GM19395 (cell line): ENCODE results near the gene SLC26A8.
"Not testable (repeated sequence)": the region's sequence is repeated elsewhere in the genome, so short reads cannot be mapped to it uniquely, and the experiment has no call there.

Experiments
- ATAC-seq: cut with Tn5 transposase; IDR thresholded peaks from one replicate; pipeline ENCODE4 v1.9.1; 2021; ENCODE audit warnings: mild to moderate bottlenecking, moderate library complexity; ENCODE audit not compliant: unreplicated experiment

Gene SLC26A8

DNA sequence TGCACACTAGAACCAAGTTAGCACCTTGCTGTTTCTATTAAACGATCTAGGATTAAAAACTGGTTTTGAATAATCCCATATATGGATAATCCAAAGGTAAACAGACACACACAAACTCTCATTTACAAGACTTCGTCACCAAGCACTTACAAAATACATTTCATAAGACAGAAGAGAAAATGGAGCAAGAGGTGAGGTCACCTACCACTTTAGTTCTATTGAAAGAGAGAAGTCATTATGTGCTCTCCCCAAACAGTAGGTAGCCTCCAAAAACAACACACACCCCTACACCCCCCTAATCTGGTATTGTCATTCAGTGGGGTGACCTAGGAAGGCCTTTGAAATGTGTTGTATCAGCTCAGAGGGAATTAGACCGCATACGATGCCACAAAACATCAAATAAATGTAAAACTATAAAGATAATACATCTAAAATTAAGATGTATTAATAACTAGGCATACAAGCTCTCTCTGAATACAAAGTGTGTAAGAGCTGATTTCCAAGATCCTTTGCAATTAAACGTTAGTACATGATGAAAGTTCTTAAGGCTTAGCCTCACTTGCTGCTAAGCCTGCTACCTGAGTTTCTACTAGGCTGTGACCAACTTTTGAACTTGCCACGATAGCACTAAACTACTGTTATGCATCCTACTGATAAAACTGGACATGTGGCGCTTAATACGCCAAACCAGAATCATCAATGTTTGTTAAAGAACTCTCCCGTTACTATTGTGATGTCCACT lies 105.2 kb downstream of the SLC26A8 start:
- no peak for ATAC-seq

DNA sequence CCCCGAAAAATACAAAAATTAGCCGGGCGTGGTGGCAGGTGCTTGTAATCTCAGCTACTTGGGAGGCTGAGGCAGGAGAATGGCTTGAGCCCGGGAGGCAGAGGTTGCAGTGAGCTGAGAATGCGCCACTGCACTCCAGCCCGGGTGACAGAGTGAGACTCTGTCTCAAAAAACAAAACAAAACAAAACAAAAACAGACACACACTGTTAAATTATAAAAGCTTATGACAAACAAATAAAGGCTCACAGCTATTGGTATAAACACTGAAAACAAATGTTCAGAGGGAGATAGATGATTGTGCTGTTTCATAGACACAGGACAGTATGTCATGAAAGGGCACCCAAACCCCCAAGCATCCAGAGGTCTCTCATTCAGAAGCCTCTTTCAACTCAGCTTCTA lies 107.5 kb downstream of the SLC26A8 start:
- not testable (repeated sequence) for ATAC-seq

DNA sequence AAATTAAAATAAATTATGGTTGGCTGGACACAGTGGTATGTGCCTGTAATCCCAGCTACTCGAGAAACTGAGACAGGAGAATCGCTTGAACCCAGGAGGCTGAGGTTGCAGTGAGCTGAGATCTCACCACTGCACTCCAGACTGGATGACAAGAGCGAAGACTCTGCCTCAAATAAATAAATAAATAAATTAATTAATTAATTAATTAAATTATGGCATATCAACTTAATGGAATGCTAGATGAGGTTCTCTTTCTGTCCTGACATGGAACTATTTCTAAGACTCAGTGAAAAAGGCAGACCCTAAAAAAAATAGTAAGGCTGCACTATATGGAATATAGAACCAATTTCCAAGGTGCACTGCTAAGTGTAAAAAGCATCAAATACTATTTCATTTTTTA lies 108.4 kb downstream of the SLC26A8 start:
- ATAC-seq: no peak

DNA sequence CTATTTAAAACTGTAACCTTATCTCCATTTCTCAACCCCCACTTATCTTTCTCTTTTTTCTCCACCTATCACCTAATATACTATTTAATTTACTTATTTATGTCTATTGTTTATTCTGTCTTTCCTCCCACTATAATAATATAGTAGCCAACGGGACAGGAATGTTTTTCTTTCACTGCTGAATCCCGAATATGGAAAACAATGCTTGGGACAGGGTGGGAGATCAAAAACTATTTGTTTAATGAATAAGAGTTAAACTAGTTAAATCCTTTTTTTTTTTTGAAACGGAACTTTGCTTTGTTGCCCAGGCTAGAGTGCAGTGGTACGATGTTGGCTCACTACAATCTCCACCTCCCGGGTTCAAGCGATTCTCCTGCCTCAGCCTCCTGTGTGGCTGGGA lies 109.9 kb downstream of the SLC26A8 start:
- ATAC-seq: no peak

DNA sequence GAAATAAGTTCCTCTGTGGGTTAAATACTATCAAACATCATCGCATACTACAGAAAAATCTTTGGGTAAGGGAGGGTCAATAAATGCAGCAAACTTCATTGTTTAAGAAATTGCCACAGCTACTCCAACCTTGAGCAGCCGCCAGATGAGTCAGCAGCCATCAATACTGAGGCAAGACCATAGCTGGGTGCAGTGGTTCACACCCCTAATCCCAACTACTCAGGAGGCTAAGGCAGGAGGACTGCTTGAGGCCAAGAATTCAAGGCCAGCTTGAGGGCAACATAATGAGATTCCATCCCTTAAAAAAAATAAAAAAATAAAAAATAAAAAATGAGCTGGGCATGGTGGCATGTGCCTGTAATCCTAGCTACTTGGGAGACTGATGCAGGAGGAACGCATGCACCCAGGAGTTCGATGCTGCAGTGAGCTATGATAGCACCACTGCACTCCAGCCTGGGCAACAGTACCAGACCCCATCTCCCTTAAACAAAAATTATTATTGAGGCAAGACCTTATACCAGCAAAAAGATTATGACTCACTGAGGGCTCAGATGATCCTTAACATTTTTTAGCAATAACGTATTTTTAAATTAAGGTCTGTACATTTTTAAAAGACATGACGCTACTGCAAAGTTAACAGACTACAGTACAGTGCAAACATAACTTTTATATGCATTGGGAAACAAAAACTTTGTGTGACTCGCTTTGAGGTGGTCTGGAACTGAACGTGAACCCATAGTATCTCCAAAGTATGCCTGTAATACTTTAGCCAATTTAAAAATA lies 112.4 kb downstream of the SLC26A8 start:
- ATAC-seq: no peak

DNA sequence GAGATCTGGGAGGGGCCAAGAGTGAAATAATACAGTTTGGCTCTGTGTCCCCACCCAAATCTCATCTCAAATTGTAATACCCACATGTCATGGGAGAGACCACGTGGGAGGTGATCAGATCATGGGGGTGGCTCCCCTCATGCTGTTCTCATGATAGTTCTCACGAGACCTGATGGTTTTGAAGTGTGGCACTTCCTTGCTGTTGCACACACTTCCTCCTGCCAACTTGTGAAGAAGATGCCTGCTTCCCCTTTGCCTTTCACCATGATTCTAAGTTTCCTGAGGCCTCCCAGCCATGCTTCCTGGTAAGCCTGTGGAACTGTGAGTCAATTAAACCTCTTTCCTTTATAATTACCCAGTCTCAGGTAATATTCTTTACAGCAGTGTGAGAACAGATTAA lies 114.9 kb downstream of the SLC26A8 start:
- ATAC-seq: not testable (repeated sequence)

DNA sequence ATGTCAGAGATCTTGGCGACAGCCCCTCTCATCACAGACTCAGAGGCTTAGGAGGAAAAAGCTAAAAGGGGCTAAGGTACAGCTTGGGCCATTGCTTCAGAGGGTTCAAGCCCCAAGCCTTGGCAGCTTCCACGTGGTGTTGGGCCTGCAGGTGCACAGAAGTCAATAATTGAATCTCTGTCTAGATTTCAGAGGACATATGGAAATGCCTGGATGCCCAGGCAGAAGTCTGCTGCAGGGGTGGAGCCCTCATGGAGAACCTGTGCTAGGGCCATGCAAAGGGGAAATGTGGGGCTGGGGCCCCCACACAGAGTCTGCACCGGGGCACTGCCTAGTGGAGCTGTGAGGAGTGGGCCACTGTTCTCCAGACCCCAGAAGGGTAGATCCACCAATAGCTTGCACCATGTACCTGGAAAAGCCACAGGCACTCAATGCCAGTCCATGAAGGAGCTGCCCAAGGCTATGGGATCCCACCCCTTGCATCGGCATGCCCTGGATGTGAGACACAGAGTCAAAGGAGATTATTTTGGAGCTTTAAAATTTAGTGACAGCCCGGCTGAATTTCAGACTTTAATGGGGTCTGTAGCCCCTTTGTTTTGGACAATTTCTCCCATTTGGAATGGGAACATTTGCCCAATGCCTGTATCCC lies 115.6 kb downstream of the SLC26A8 start:
- ATAC-seq: not testable (repeated sequence)

DNA sequence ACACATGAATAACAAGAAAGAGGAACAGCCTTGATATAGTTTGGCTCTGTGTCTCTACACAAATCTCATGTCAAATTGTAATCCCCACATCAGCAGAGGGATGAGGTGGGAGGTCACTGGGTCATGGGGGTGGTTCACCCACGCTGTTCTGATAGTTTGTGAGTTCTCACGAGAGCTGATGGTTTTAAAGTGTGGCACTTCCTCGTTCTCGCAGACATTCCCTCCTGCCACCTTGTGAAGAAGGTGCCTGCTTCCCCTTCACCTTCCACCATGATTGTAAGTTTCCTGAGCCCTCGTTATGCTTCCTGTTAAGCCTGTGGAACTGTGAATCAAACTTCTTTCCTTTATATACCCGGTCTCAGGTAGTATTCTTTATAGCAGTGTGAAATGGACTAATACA lies 116.7 kb downstream of the SLC26A8 start:
- ATAC-seq: no peak

DNA sequence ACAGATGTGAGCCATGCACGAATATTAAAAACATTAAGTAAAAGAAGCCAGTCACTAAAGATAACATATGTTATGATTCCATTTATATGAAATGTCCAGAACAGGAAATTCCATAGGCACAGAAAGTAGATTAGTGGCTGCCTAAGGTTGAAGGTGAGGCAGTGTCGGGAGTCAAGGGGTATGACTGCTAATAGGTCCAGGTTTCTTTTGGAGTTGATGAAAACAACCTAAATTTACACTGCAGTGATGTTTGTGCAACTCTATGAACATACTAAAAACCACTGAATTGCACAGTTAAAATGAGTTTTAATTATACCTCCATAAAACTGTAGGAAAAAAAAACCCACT lies 118.0 kb downstream of the SLC26A8 start:
- no peak for ATAC-seq

DNA sequence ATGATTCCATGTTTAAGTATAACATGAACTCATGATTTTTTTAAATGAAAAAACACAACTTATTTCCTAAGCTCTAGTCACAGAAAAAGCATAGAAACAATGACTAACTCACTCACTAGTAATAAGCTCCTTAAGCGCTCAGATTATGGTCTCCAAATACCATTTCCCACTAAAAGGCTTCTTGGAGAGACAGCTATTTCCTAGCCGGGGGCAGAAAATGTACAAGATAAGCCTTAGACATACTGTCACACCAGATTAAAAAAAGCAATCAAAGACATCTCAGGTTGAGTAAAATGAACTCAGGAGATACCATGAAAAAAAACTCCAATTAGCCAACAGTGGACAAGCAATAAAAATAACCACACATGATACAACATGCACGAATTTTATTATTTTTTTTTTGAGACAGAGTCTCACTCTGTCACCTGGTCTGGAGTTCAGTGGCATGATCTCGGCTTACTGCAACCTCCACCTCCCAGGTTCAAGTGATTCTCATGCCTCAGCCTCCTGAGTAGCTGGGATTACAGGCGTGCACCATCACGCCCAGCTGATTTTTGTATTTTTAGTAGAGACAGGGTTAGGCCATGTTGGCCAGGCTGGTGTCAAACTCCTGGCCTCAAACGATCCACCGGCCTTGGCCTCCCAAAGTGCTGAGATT lies 118.5 kb downstream of the SLC26A8 start:
- ATAC-seq: no peak

DNA sequence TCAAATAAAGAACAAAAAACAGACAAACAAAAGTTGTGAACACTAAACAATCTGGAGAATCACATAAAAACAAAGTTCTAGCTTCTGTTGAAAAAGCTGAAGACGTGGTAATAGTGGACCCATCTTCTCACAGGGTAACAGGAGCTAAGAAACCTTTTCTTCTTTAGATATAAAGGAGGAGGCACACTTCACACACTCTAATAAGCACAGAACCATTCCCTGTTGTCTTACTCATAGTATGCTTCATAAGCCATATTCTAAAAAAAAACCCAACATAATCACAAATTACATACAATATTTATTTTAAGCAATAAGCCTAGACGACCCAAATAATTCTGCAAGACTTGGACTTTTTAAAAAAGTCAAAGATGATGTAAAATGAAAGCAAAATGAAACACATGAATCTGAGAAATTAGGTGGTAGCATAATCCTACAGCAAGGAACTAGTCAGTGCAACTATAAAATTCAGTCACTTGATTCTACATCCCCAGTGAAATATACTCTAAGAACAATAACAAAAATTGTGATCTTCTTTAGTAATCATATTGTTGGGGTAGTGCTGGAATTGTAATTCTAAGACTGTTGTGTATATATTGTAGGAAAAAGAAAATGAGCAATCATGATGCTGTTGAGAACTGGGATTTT lies 119.2 kb downstream of the SLC26A8 start:
- ATAC-seq: no peak

DNA sequence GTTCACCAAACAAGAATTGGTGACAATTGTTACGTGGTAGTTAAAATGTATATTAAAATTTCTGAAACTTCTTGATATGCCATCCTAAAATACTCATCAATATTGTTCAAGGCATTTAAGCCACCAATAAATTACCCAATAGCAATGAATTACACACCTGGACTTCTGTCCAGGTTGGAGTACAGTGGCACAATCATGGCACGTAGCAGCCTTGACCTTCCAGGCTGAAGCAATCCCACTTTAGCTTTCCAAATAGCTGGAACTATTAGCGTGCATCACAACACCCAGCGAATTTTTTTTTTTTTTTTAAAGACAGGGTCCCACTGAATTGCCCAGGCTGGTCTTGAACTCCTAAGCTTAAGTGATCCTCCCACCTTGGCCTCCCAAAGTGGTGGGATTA lies 120.8 kb downstream of the SLC26A8 start:
- no peak for ATAC-seq

DNA sequence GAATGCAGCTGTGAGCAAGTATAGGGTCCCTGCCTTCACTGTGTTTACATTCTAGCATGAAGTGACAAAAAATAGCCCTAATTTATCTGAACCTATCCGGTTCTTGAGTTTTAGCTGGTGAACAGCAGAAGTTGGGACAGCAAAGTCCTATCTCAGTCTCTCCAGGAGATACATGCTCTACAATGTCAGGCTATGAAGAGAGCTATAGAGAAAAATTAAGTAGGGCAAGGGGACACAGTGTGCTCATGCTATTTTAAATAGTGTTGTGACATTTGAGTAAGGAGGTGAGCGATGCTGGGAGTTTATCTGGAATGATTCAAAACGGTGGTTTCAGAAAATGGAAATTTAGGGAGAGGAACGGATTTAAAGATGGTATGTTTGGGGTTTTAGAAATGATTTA lies 124.0 kb downstream of the SLC26A8 start:
- ATAC-seq: no peak

DNA sequence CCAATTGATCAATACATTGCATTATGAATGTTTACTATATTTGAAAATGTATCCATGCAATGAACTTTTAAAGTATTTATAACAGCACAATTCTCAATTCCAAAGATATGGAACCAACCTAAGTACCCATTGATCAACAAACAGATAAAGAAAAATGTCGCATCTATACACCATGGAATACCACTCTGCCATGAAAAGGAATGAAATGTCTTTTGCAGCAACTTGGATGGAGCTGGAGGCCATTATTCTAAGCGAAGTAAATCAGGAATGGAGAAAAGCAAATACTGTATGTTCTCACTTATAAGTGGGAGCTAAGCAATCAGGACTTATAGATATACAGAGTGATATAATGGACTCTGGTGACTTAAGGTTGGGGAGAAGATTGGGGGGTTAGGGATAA lies 126.4 kb downstream of the SLC26A8 start:
- ATAC-seq: no peak

DNA sequence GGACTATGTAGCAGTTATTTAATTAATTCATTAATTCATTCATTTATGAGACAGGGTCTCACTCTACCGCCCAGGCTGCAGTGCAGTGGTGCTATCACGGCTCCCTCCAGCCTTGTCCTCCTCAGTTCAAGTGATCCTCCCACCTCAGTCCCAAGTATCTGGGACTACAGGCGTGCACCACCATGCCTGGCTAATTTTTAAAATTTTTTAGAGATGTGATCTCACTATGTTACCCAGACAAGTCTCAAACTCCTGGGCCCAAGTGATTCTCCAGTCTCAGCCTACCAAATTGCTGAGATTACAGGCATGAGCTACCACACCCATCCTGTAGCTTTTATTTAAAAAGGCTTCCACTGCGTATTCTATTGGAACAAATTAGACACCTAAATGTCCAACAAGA lies 127.0 kb downstream of the SLC26A8 start:
- no peak for ATAC-seq

DNA sequence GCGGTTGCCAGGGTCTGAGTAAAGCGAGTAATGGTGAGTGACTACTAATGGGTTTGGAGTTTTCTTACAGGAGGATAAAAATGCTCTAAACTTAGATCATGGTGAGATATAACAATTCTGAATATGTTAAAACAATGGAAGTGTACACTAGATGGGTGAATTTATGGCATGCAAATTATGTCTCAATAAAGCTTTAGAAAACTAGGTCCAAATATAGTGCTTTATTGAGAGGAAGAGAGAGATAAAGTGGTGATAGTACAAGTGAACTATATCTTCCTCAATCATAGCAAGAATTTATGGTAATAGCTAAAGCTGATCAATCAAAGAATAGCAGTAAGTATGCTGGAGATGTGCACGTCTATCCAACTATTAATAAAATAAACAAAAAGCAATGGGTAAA lies 127.4 kb downstream of the SLC26A8 start:
- no peak for ATAC-seq

DNA sequence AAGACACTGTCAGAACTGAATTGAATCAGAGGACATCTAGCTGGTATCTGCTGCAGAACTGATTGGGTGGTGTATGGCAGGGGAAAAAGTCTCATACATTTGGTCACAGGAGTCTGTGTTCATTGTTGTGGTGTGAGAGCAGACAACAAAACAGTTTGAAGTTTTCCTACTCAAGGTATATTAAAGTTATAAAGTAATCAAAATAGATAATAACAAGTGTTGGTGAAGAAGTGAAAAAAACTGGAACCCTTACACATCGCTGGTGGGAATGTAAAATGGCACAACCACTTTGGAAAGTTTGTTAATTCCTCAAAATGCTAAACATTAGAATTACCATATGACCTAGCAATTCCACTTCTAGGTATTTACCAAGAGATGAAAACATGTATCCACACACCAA lies 128.2 kb downstream of the SLC26A8 start:
- ATAC-seq: no peak

DNA sequence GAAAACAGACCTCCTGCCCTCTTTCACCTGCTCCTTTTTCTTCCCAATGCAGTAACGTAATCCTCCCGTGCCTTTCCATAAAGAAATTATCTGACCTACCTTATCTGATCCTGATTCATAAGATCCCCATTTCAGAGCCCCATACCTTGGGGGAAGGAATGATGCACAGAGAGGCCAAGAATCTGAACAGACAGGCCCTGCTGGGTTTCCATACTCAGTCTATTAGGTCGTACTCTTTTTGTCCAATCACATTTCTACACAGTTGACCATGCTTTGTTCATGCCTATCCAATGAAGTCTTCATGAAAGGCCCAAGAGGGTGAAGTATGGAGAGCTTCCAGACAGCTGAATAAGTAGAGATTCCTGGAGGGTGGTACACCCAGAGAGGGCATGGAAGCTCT lies 128.9 kb downstream of the SLC26A8 start:
- no peak for ATAC-seq

DNA sequence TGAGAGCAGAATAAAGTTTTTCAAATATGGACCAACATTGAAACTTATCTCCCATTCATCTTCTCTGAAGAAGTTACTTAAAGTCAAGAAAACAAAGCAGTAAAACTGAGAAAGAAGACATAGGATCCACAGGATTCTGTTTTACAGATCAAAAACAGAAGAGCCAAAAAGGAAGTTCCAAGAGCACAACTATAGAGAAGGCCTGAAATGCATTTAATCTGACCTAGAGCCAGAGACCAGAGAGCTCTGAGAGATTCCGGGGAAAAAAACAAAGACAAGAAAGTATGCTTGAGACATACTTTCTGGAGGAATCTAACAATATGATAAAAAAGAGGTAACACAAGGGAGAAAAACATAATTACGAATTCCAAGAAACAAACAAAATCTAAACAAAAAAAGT lies 129.7 kb downstream of the SLC26A8 start:
- no peak for ATAC-seq
